GM12872 (cell line): ENCODE measurements around the gene HMGCS2.

Experiments
- TF ChIP-seq, protein P1 (sequence below): IDR thresholded peaks from 3 replicates; pipeline ENCODE4 v1.5.1; 2011; ENCODE audit warnings: low read depth, mild to moderate bottlenecking, low read length, moderate library complexity; ENCODE audit not compliant: insufficient read depth

Gene HMGCS2

DNA sequence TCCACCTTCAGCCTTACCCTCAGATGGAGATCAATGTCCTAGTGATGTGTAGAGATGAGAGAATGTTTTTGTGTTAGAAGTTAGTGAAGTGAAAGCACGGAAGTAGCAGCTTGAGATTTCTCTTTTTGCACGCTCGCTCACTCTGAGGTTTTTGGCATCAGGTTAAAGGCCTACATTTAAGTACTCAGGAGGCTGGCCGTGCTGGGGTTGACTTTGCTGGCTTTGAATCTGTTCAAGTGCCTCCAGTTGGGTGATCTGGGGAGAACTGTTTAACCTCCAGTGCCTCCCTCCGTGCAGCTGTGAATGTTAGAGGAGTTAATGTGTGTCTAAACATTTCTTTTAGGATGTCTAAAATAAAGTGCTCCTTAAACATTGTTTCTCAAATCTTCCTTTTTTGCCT, 43.1 kb downstream of the HMGCS2 start:
- TF ChIP-seq, protein P1, sequence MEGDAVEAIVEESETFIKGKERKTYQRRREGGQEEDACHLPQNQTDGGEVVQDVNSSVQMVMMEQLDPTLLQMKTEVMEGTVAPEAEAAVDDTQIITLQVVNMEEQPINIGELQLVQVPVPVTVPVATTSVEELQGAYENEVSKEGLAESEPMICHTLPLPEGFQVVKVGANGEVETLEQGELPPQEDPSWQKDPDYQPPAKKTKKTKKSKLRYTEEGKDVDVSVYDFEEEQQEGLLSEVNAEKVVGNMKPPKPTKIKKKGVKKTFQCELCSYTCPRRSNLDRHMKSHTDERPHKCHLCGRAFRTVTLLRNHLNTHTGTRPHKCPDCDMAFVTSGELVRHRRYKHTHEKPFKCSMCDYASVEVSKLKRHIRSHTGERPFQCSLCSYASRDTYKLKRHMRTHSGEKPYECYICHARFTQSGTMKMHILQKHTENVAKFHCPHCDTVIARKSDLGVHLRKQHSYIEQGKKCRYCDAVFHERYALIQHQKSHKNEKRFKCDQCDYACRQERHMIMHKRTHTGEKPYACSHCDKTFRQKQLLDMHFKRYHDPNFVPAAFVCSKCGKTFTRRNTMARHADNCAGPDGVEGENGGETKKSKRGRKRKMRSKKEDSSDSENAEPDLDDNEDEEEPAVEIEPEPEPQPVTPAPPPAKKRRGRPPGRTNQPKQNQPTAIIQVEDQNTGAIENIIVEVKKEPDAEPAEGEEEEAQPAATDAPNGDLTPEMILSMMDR: no peak

DNA sequence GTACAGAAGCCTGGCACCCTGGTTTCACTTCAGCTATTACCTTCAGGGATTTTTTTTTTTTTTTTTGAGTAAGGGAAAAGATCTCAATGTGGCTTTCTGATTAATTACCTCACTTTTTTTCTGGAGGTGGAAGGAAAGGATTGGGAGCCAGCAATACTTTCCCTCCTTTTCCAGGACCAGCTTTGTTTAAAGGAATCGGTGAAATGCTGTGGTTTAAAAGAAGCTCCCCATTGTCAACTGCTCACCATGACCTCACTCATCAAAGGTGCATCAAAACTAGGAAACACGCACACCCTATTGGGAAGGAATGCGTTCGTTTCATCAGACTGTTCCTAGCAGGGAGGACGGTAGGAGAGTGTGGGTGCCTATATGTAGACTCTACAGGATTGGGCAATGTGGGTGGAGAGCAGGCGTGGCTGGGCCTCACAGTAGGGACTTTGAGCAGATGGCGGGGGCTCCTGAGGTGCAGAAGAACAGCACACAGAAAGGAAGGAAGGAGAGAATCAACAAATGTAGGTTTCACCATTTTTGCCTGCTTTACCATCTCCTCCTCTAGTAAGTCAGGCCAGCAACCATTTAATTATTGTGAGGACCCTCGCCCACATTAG, 44.0 kb downstream of the HMGCS2 start:
- TF ChIP-seq, protein P1: no peak

DNA sequence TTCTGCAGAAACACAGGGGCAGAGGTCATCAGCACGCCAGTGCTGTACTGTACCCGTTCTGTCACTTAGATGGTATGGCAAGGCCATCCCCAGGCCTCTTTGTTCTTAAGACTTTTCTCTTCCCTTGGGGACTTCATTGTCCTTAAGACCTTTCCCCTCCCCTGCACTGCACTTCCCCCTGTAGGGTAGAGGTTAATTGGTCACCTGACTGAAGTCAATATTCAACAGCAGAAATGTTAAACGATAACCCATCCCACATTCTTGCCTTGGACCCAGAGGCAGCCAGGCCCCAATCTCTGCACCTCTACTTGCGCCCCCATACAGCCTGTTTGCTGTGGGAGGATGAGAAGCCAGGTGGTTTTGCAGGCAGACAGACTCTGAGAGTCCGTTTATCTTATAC, 46.8 kb downstream of the HMGCS2 start:
- TF ChIP-seq, protein P1: no peak

DNA sequence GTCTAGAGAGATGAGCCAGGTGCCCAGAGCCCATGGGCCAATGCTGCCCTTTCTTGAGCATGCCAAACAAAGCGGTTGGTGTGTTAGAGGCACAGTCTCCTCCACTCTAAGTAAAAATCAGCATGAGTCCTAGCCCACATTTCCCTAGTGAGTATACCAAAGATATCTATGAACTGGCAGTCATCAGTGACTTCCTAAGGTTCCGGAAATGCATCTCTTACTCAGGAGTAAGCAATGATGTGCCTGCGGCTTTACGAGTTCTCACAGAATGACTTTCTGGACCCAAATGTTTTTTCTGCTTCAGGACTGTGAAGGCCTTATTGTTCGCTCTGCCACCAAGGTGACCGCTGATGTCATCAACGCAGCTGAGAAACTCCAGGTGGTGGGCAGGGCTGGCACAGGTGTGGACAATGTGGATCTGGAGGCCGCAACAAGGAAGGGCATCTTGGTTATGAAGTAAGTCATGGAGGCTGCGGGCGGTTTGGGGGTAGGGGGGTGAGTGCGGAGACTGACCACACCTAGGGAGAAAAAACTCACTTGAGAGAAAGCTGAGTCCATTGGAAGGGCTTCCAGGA, 47.8 kb downstream of the HMGCS2 start:
- TF ChIP-seq, protein P1: no peak

DNA sequence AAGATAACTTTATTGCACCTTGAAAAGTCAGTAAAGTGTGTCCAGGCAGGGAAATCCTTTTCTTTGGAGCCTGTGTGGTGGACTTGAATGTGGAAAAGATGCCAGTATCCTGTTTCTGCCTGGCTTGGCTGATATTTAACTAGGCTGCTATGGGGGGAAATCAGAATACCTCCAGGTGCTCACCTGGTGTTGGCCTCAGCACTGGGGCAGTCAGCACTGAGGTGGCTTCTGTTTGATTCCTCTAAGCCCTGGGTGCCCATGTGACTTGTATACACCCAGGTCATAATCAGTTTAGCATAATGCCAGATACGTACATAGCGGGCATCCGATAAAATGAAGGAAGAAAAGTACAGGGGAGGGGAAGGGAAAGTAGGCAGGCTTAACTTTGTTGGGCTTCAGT, 49.7 kb downstream of the HMGCS2 start:
- TF ChIP-seq, protein P1: no peak

DNA sequence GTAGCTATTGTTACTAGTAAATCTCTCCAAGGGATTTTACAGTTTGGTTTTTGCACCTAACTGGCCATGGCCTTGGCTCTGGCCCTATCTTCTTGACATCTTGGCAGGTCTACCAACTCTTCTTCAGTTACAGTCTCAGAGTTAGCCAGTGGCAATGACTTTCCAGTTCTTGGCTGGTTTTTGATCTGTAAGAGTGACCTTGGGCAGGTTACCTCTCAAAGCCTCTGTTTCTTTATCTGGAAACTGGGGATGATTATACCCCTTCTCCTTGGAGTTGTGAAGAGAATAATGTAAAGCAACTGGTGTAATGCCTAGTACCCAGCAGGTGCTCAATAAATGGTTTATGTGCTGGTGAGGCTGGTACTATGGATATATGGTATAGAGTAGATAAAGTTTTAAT, 50.3 kb downstream of the HMGCS2 start:
- TF ChIP-seq, protein P1: no peak

DNA sequence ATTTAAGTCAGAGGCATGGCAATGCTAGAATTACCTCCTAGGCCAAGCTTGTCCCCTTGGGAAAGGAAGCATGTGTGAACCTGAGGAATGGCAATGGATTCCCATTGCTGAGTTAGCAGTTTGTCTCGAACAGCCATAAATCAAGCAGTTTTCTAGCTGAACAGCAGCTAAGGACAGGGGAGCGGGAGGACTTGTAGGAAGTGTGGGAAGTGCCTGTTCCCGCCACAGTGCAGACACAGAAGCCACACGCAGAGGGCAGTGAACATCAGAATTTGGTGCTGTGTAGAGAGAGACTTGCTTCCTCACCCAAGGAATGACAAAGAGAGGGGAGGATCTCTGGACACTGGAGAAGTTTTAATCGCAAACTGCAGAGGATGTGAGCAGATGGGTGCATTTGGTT, 53.2 kb downstream of the HMGCS2 start:
- TF ChIP-seq, protein P1: no peak
